BE2C (cell line): ENCODE measurements around the gene HSD17B4.

Experiments used
- DNase-seq: peaks from one replicate; pipeline ENCODE4 v3.0.0-alpha.2; 2020
- H3K27me3 ChIP-seq: fragments of 250-450 bp; sonication (Bioruptor Pico); 2 replicates; pipeline ENCODE4 v1.5.1; 2020; ENCODE audit warnings: mild to moderate bottlenecking
- H3K36me3 ChIP-seq: fragments of 250-450 bp; sonication (Bioruptor Pico); 2 replicates; pipeline ENCODE4 v1.5.1; 2020; ENCODE audit warnings: mild to moderate bottlenecking
- H3K4me1 ChIP-seq: fragments of 250-450 bp; sonication (Bioruptor Pico); 2 replicates; pipeline ENCODE4 v1.5.1; 2020
- H3K4me3 ChIP-seq: 2 replicates; pipeline ENCODE4 v1.5.1; 2011; ENCODE audit warnings: low read depth, low read length
- H3K9me3 ChIP-seq: fragments of 250-450 bp; sonication (Bioruptor Pico); 2 replicates; pipeline ENCODE4 v1.5.1; 2020
- TF ChIP-seq, protein P1 (sequence below): IDR thresholded peaks from 2 replicates; pipeline ENCODE4 v1.5.1; 2012; ENCODE audit warnings: mild to moderate bottlenecking, low read depth, low read length

The HSD17B4 gene

DNA sequence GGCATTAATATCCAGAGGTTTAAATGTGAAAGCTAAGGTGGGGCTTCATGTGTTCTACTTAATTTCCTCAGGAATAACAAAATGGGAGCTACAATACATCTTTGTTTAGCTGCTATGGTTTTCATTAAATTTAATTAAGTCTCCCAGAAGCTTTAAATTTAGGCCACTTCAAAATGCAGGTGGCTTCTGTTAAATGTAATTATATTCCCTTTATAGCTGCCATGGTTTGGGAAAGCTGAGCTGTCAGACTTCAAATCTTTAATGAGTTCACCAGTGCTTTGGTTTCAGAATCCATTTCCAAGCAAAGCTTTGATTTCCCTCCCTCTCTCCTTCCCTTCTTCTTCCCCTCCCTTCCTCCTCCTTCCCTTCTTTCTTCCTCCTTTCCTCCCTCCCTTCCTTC lies 118.6 kb downstream of the HSD17B4 start:
- H3K27me3 ChIP-seq, result no peaks in the 10 kb centered on the region
- H3K9me3 ChIP-seq, result no peaks in the 10 kb centered on the region
- H3K4me3 ChIP-seq, result 0 out of 2 replicates have a peak overlapping the region, but pooled peaks have one; percentile 1
- TF ChIP-seq, protein P1, sequence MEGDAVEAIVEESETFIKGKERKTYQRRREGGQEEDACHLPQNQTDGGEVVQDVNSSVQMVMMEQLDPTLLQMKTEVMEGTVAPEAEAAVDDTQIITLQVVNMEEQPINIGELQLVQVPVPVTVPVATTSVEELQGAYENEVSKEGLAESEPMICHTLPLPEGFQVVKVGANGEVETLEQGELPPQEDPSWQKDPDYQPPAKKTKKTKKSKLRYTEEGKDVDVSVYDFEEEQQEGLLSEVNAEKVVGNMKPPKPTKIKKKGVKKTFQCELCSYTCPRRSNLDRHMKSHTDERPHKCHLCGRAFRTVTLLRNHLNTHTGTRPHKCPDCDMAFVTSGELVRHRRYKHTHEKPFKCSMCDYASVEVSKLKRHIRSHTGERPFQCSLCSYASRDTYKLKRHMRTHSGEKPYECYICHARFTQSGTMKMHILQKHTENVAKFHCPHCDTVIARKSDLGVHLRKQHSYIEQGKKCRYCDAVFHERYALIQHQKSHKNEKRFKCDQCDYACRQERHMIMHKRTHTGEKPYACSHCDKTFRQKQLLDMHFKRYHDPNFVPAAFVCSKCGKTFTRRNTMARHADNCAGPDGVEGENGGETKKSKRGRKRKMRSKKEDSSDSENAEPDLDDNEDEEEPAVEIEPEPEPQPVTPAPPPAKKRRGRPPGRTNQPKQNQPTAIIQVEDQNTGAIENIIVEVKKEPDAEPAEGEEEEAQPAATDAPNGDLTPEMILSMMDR, result no peak
- no peak for DNase-seq
- H3K4me1 ChIP-seq, result peaks cover 5% of the 10 kb centered on the region
- H3K36me3 ChIP-seq, result no peaks in the 10 kb centered on the region

DNA sequence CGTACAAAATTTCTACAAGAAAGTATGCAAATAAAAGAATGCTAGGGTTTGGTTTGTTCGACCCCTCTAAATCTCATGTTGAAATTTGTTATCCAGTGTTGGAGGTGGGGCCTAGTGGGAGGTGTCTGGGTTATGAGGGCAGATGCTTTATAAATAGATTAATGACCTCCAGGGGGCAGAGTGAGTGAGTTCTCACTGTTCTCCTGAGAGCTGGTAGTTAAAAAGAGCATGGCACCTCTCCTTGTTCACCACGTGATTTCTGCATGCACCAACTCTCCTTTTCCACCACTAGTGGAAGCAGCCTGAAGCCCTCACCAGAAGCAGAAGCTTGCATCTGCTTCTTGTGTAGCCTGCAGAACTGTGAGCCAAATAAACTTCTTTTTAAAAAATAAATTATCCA lies 126.6 kb downstream of the HSD17B4 start:
- TF ChIP-seq, protein P1, result peak; percentile 62
- Histone ChIP-seq H3K36me3 (no peaks in the 10 kb centered on the region), H3K9me3 (no peaks in the 10 kb centered on the region), H3K4me3 (no peak overlapping the region), H3K4me1 (no peaks in the 10 kb centered on the region; the same call in 1 of the 2 replicates), H3K27me3 (no peaks in the 10 kb centered on the region)
- DNase-seq, result peak; percentile 62

DNA sequence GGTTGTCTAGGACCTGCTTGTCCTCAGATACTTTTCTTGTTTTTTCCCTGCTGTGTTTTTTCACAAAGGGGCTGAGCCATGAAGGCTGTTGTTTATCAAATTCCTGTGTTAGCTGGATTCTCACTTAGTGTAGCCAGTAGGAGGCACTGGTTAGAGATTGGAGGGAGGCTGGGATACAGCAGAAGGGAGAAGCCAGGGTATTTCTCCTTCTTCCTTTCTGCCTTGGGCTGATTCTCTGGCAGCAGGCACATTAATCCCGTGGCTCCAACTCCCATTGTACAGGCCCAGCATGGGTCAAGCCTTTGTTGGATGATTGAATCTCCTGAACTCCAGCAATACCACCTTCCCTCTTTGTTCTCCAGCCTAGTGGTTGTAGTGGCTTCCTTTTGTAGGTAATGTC lies 130.7 kb downstream of the HSD17B4 start:
- no peak for DNase-seq
- Histone ChIP-seq H3K9me3 (no peaks in the 10 kb centered on the region), H3K27me3 (no peaks in the 10 kb centered on the region), H3K36me3 (no peaks in the 10 kb centered on the region), H3K4me3 (no peak overlapping the region), H3K4me1 (no peaks in the 10 kb centered on the region; the same call in 1 of the 2 replicates)
- TF ChIP-seq, protein P1, result peak; percentile 7; the same call in 1 of the 2 replicates

DNA sequence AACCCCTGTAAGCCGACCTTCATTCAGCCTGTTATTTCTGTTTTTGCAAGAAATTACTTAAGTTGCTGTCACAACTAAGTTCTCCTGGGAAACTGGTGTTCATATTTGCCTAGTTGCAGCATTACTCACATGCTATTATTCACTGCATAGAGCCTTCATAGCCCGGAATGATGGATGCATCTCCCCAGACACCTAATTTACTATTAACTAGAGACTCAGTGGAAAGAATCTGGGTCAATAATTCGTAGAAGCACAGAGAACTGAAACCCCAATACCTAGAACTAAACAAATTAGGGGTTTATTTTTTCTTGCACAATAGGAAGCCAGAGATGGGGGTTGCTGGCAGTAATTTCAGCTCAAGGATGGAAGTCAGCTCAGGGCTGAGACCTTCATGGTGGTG lies 131.4 kb downstream of the HSD17B4 start:
- Histone ChIP-seq H3K36me3 (no peaks in the 10 kb centered on the region), H3K4me1 (no peaks in the 10 kb centered on the region; the same call in 1 of the 2 replicates), H3K27me3 (no peaks in the 10 kb centered on the region), H3K9me3 (no peaks in the 10 kb centered on the region), H3K4me3 (no peak overlapping the region)
- DNase-seq, result no peak
- TF ChIP-seq, protein P1, result no peak
